Endothelial cell of umbilical vein (primary cell): ENCODE results near the gene KRT83. TPM values are rescaled to one million over a fixed set of nuclear protein-coding genes. Genes with fewer than 3 reads are reported as not detected.

Source experiments
- BruUV-seq: library from RNA; stranded (reverse); fragments of 400-500 nt; replicated peaks from 2 replicates; lab custom pipeline; 2021; lab: Mats Ljungman, UMichigan
- CTCF ChIA-PET: fragments of 300-600, 350-600 bp; sonication (Branson Sonifier 250); formaldehyde crosslinking; loops from one replicate; lab custom pipeline; 2021; ENCODE audit warnings: antibody characterized with exemption, inconsistent platforms; lab: Charles Lee
- POLR2A ChIA-PET: fragments of 300-600, 350-600 bp; sonication (Branson Sonifier 250); formaldehyde crosslinking; loops from one replicate; lab custom pipeline; 2021; ENCODE audit warnings: antibody characterized with exemption, inconsistent platforms; lab: Charles Lee
- DNase-seq: peaks from one replicate; pipeline ENCODE4 v3.0.0-alpha.2; 2011; ENCODE audit warnings: low read depth, low spot score
- FAIRE-seq: peaks from 2 replicates; lab custom pipeline; 2011; peaks lifted over from hg19 to GRCh38; lab: Jason Lieb, UNC
- H2AFZ ChIP-seq: 2 replicates; pipeline ENCODE4 v1.6.0; 2012; ENCODE audit warnings: low read depth, low read length, control low read depth, inconsistent platforms
- H3K27ac ChIP-seq: 2 replicates; pipeline ENCODE4 v1.5.1; 2011; ENCODE audit warnings: low read depth, mild to moderate bottlenecking, control low read depth, low read length, moderate library complexity; ENCODE audit not compliant: insufficient read depth
- H3K27me3 ChIP-seq, 2 experiments: 2 replicates each; pipeline versions ENCODE4 v1.6.0 to v1.6.1; 2011; ENCODE audit warnings: low read length in 2 of 2, mixed read lengths in 1 of 2; ENCODE audit not compliant: control insufficient read depth in 2 of 2, insufficient read depth in 2 of 2
- H3K36me3 ChIP-seq, 2 experiments: 2 replicates in 1 of 2; 3 replicates in 1 of 2; pipeline ENCODE4 v1.5.1; 2011; ENCODE audit warnings: low read length in 2 of 2, mild to moderate bottlenecking in 1 of 2, moderate library complexity in 1 of 2; ENCODE audit not compliant: control insufficient read depth in 2 of 2, insufficient read depth in 2 of 2; ENCODE audit errors: extremely low read depth in 1 of 2
- H3K4me1 ChIP-seq: 3 replicates; pipeline ENCODE4 v1.5.1; 2011; ENCODE audit warnings: mild to moderate bottlenecking, low read length; ENCODE audit not compliant: control insufficient read depth, insufficient read depth; ENCODE audit errors: extremely low read depth
- H3K4me2 ChIP-seq: 2 replicates; pipeline ENCODE4 v1.6.1; 2011; ENCODE audit warnings: low read length, control low read depth, mixed read lengths; ENCODE audit not compliant: insufficient read depth
- H3K4me3 ChIP-seq, 3 experiments: fragments of 200-600 bp in 1 of 3; sonication (generic), shearing (Covaris generic) in 1 of 3; replicated peaks in 1 of 3; 2 replicates each; pipeline ENCODE4 v1.5.1; 2011 to 2016; ENCODE audit warnings: control low read depth in 3 of 3, low read length in 3 of 3, mild to moderate bottlenecking in 2 of 3, inconsistent platforms in 1 of 3, low read depth in 1 of 3, moderate library complexity in 1 of 3; ENCODE audit not compliant: insufficient read depth in 1 of 3
- H3K79me2 ChIP-seq: 2 replicates; pipeline ENCODE4 v1.6.0; 2012; ENCODE audit warnings: low read length, inconsistent platforms; ENCODE audit not compliant: control insufficient read depth, insufficient read depth
- H3K9ac ChIP-seq: replicated peaks from 2 replicates; pipeline ENCODE3; 2011; ENCODE audit warnings: low read length, control low read depth; ENCODE audit not compliant: insufficient read depth; ENCODE audit errors: extremely low read depth
- H3K9me1 ChIP-seq: replicated peaks from 3 replicates; pipeline ENCODE4 v1.6.0; 2011; ENCODE audit warnings: mild to moderate bottlenecking, low read length; ENCODE audit not compliant: control insufficient read depth, insufficient read depth; ENCODE audit errors: extremely low read depth
- H3K9me3 ChIP-seq: replicated peaks from 2 replicates; pipeline ENCODE4 v1.5.1; 2012; ENCODE audit warnings: low read length, inconsistent platforms; ENCODE audit not compliant: control insufficient read depth, insufficient read depth
- H4K20me1 ChIP-seq: replicated peaks from 2 replicates; pipeline ENCODE3; 2011; ENCODE audit warnings: mild to moderate bottlenecking, low read length; ENCODE audit not compliant: control insufficient read depth, insufficient read depth; ENCODE audit errors: extremely low read depth
- CTCF ChIP-seq, 2 donors: IDR thresholded peaks; 1 replicate in 1 of 2; 2 replicates in 1 of 2; pipeline ENCODE4 v1.5.1; 2011; ENCODE audit warnings: low read length in 2 of 2, mild to moderate bottlenecking in 2 of 2, moderate library complexity in 2 of 2, control low read depth in 1 of 2, inconsistent platforms in 1 of 2, low read depth in 1 of 2; ENCODE audit not compliant: insufficient read depth in 1 of 2; ENCODE audit errors: extremely low read depth in 1 of 2
- EZH2 ChIP-seq: IDR thresholded peaks from 2 replicates; pipeline ENCODE4 v1.6.1; 2012; ENCODE audit warnings: borderline replicate concordance, low read depth, mild to moderate bottlenecking, moderate library complexity, low read length, inconsistent platforms; ENCODE audit not compliant: severe bottlenecking
- FOS ChIP-seq: IDR thresholded peaks from 2 replicates; pipeline ENCODE4 v1.6.1; 2011; ENCODE audit warnings: mild to moderate bottlenecking, low read length, moderate library complexity, borderline replicate concordance; ENCODE audit not compliant: insufficient read depth
- MAX ChIP-seq: IDR thresholded peaks from 2 replicates; pipeline ENCODE4 v1.6.1; 2011; ENCODE audit not compliant: insufficient read depth, insufficient read length
- MYC ChIP-seq: IDR thresholded peaks from one replicate; pipeline ENCODE4 v1.6.1; 2011; ENCODE audit warnings: mild to moderate bottlenecking, low read depth, low read length
- POLR2A ChIP-seq: IDR thresholded peaks from 2 replicates; pipeline ENCODE4 v1.6.1; 2012; ENCODE audit warnings: low read depth, mild to moderate bottlenecking, control low read depth, low read length
- POLR2AphosphoS5 ChIP-seq: IDR thresholded peaks from 2 replicates; pipeline ENCODE4 v1.6.1; 2012; ENCODE audit warnings: low read depth, mild to moderate bottlenecking, control low read depth, low read length, moderate library complexity; ENCODE audit not compliant: insufficient read depth
- dilution Hi-C: fragments of 300-500 bp; cut with MboI; formaldehyde crosslinking; loops from one replicate; pipeline ENCODE4 v1.15.0; 2019; ENCODE audit warnings: low sequenced_read_pairs; ENCODE audit not compliant: extremely low pct_ligation_motif_present
- intact Hi-C: fragments of 100-400 bp; cut with micrococcal nuclease; formaldehyde crosslinking; loops from one replicate; pipeline ENCODE4 v1.10.0; 2022
- polyA plus RNA-seq, 4 experiments: library from polyadenylated mRNA; depleted of rRNA in 3 of 4; stranded (reverse) in 3 of 4; unstranded in 1 of 4; fragments of >200 nt; gene quantifications; 2 replicates each; pipeline versions ENCODE4 v1.2.1 to v1.2.3, GENCODE V29; 2011 to 2012; ENCODE audit warnings: missing spikeins in 1 of 4
- total RNA-seq: library from RNA; stranded (reverse); gene quantifications from 2 replicates; pipeline ENCODE4 v1.2.3, GENCODE V29; 2021

Gene KRT83
- total and polyA plus RNA-seq, 2 donors (not counting 3 experiments of a cell fraction or from before 2014, with no cell fraction given): not detected

- CTCF ChIA-PET: interaction anchor here (0.9 to 1.7 kb wide), 2 partner anchors 518 to 532 kb away, joined by 3 read pairs; no protein-coding TSS in a partner anchor
Observed at GRCh38 chr12:52347551-52348510, 26.6 kb upstream of the KRT83 start.

GRCh38 chr12:52347016-52347415 is 25.8 kb upstream of the KRT83 start:
- CTCF ChIA-PET: interaction anchor here (0.5 to 1.7 kb wide), 3 partner anchors 458 to 533 kb away, joined by 3 read pairs; no protein-coding TSS in a partner anchor
- Histone ChIP-seq H3K9ac (no peak overlapping the region), H3K27ac (no peak overlapping the region), H3K27me3 (peaks cover 7 to 11% of the 10 kb centered on the region in 2 experiments), H3K9me1 (no peaks in the 10 kb centered on the region), H2AFZ (no peak overlapping the region), H4K20me1 (no peaks in the 10 kb centered on the region), H3K4me1 (no peaks in the 10 kb centered on the region), H3K79me2 (no peaks in the 10 kb centered on the region), H3K36me3 (no peaks in the 10 kb centered on the region), H3K4me2 (no peak overlapping the region), H3K9me3 (no peaks in the 10 kb centered on the region), H3K4me3 (no peak overlapping the region)
- POLR2A ChIA-PET: no interaction called here
- DNase-seq (no peak), FAIRE-seq (no peak)
- intact Hi-C loops (no loop called here), dilution Hi-C loops (no loop called here)
- TF ChIP-seq CTCF (IDR thresholded peaks at IDR 0.05; ENCODE audit: extremely low read depth in 1 of 2, insufficient read depth in 1 of 2, low read depth in 1 of 2, low read length in 2 of 2): no peak
- TF ChIP-seq MYC: no peak
- TF ChIP-seq EZH2: no peak
- no TSS peak for BruUV-seq

More at GRCh38 chr12:52347551-52348510, 26.6 kb upstream of the KRT83 start:
- H3K79me2 ChIP-seq: no peaks in the 10 kb centered on the region
- H3K27ac ChIP-seq: no peak overlapping the region
- no peaks in the 10 kb centered on the region for H3K36me3 ChIP-seq
- H3K4me1 ChIP-seq: no peaks in the 10 kb centered on the region
- no peaks in the 10 kb centered on the region for H3K9me1 ChIP-seq
- no peak for TF ChIP-seq MYC
- no peak for TF ChIP-seq POLR2A
- no peak for TF ChIP-seq EZH2
- TF ChIP-seq POLR2AphosphoS5: no peak
- TF ChIP-seq FOS: no peak
- no peak for TF ChIP-seq MAX
- BruUV-seq: no TSS peak
- POLR2A ChIA-PET: no interaction called here
- H3K4me2 ChIP-seq: no peak overlapping the region
- intact Hi-C loops: no loop called here
- no peak overlapping the region for H3K9ac ChIP-seq
- dilution Hi-C loops: no loop called here
- H3K4me3 ChIP-seq: no peak overlapping the region
- no peaks in the 10 kb centered on the region for H3K9me3 ChIP-seq
- H3K27me3 ChIP-seq: peaks cover 4 to 13% of the 10 kb centered on the region in 2 experiments
- H2AFZ ChIP-seq: no peak overlapping the region
- DNase-seq (no peak), FAIRE-seq (no peak)
- no peaks in the 10 kb centered on the region for H4K20me1 ChIP-seq
